ENCODE measurements around the gene SYCE1.
"Not testable (repeated sequence)": the region's sequence is repeated elsewhere in the genome, so short reads cannot be mapped to it uniquely, and the experiment has no call there.

SYCE1 gene

GRCh38 chr10:133565441-133566294 is at the start of gene SYCE1:
SYCE1 (minus strand) TSS chr10:133565583; CDS start chr10:133565529, 54 bp downstream.
- no peak for DNase-seq (ENCODE audit: low read depth)
- H3K4me3 ChIP-seq (ENCODE audit: low read depth, low read length), result no peak within 1 kb of the TSS

- no peak for DNase-seq (ENCODE audit: low read depth)
- H3K4me3 ChIP-seq (ENCODE audit: low read depth, low read length), result no peak overlapping the region
Measured at GRCh38 chr10:133614830-133615580, 49.6 kb upstream of the SYCE1 start.

GRCh38 chr10:133613699-133614098 is 48.3 kb upstream of the SYCE1 start:
- DNase-seq (ENCODE audit: low read depth), result no peak
- no peak overlapping the region for H3K4me3 ChIP-seq (ENCODE audit: low read depth, low read length)

- no peak for DNase-seq (ENCODE audit: low read depth)
- no peak overlapping the region for H3K4me3 ChIP-seq (ENCODE audit: low read depth, low read length)
Measured at GRCh38 chr10:133611079-133611478, 45.7 kb upstream of the SYCE1 start.

- DNase-seq (ENCODE audit: low read depth), result no peak
- no peak overlapping the region for H3K4me3 ChIP-seq (ENCODE audit: low read depth, low read length)
Measured at GRCh38 chr10:133608855-133609254, 43.5 kb upstream of the SYCE1 start.

GRCh38 chr10:133603434-133603833 is 38.1 kb upstream of the SYCE1 start:
- not testable (repeated sequence) for H3K4me3 ChIP-seq (ENCODE audit: low read depth, low read length)

GRCh38 chr10:133600657-133601056 is 35.3 kb upstream of the SYCE1 start:
- H3K4me3 ChIP-seq (ENCODE audit: low read depth, low read length), result no peak overlapping the region
- no peak for DNase-seq (ENCODE audit: low read depth)

More at GRCh38 chr10:133603434-133603833, 38.1 kb upstream of the SYCE1 start:
- not testable (repeated sequence) for DNase-seq (ENCODE audit: low read depth)

- not testable (repeated sequence) for DNase-seq (ENCODE audit: low read depth); H3K4me3 ChIP-seq (ENCODE audit: low read depth, low read length)
Measured at GRCh38 chr10:133599869-133600268, 34.5 kb upstream of the SYCE1 start.

- DNase-seq (ENCODE audit: low read depth), result no peak
- no peak overlapping the region for H3K4me3 ChIP-seq (ENCODE audit: low read depth, low read length)
Measured at GRCh38 chr10:133592716-133593115, 27.3 kb upstream of the SYCE1 start.

- DNase-seq (ENCODE audit: low read depth), result no peak
- no peak overlapping the region for H3K4me3 ChIP-seq (ENCODE audit: low read depth, low read length)
Measured at GRCh38 chr10:133590970-133591359, 25.6 kb upstream of the SYCE1 start.

GRCh38 chr10:133590226-133590969 is 25.0 kb upstream of the SYCE1 start:
- DNase-seq (ENCODE audit: low read depth), result no peak
- H3K4me3 ChIP-seq (ENCODE audit: low read depth, low read length), result no peak overlapping the region

- H3K4me3 ChIP-seq (ENCODE audit: low read depth, low read length); DNase-seq (ENCODE audit: low read depth): not testable (repeated sequence)
Measured at GRCh38 chr10:133577037-133577436, 11.7 kb upstream of the SYCE1 start.

GRCh38 chr10:133573460-133573859 is 8.1 kb upstream of the SYCE1 start:
- DNase-seq (ENCODE audit: low read depth); H3K4me3 ChIP-seq (ENCODE audit: low read depth, low read length): not testable (repeated sequence)

GRCh38 chr10:133572055-133572454 is 6.7 kb upstream of the SYCE1 start:
- DNase-seq (ENCODE audit: low read depth); H3K4me3 ChIP-seq (ENCODE audit: low read depth, low read length): not testable (repeated sequence)

GRCh38 chr10:133569801-133570200 is 4.4 kb upstream of the SYCE1 start:
- DNase-seq (ENCODE audit: low read depth); H3K4me3 ChIP-seq (ENCODE audit: low read depth, low read length): not testable (repeated sequence)

GRCh38 chr10:133568831-133569527 is 3.6 kb upstream of the SYCE1 start:
- not testable (repeated sequence) for DNase-seq (ENCODE audit: low read depth)
- peak overlapping the region; percentile 20 for H3K4me3 ChIP-seq (ENCODE audit: low read depth, low read length)

GRCh38 chr10:133568287-133568614 is 2.9 kb upstream of the SYCE1 start:
- no peak for DNase-seq (ENCODE audit: low read depth)
- no peak overlapping the region for H3K4me3 ChIP-seq (ENCODE audit: low read depth, low read length)

- DNase-seq (ENCODE audit: low read depth), result no peak
Measured at GRCh38 chr10:133567609-133568286, 2.4 kb upstream of the SYCE1 start.

GRCh38 chr10:133567119-133567518 is 1.7 kb upstream of the SYCE1 start:
- DNase-seq (ENCODE audit: low read depth), result no peak
- no peak overlapping the region for H3K4me3 ChIP-seq (ENCODE audit: low read depth, low read length)

More at GRCh38 chr10:133567609-133568286, 2.4 kb upstream of the SYCE1 start:
- no peak overlapping the region for H3K4me3 ChIP-seq (ENCODE audit: low read depth, low read length)

All from skeletal muscle cell (primary cell).